ENCODE measurements around the gene EPS15. TPM values are rescaled to one million over a fixed set of nuclear protein-coding genes. Genes with fewer than 3 reads are reported as not detected.

Gene EPS15
- total RNA-seq, 1 donor from 2014 or later = 120 TPM

DNA sequence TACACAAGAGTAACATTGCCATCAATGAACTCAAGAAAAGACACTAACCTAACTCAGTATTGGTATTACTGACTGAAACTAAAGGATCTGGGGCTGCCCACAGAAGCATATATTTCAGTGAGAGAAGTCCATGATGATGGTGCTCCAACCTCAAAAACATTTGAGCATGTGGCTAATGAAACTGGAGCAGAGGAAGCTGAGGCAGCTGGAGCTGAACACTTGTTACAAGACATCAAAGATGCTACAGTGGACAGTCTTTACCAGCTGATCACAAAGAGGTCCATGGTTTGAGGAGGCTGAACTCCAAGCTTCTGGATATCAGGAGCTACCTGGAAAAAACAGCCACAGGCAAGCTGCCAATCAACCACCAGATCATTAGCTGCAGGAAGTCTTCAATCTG is 146.5 kb downstream of the EPS15 start:
- Mint-ChIP-seq H3K4me3 (ENCODE audit: unreplicated experiment) (no peak overlapping the region), H3K27ac (ENCODE audit: unreplicated experiment) (no peak overlapping the region), H3K27me3 (ENCODE audit: unreplicated experiment) (peaks cover 3% of the 10 kb centered on the region), H3K4me1 (ENCODE audit: unreplicated experiment) (peaks cover 6% of the 10 kb centered on the region), H3K36me3 (ENCODE audit: low read depth, unreplicated experiment) (peaks cover 30% of the 10 kb centered on the region), H3K9me3 (ENCODE audit: unreplicated experiment) (no peaks in the 10 kb centered on the region)
- TF ChIP-seq, protein P1, sequence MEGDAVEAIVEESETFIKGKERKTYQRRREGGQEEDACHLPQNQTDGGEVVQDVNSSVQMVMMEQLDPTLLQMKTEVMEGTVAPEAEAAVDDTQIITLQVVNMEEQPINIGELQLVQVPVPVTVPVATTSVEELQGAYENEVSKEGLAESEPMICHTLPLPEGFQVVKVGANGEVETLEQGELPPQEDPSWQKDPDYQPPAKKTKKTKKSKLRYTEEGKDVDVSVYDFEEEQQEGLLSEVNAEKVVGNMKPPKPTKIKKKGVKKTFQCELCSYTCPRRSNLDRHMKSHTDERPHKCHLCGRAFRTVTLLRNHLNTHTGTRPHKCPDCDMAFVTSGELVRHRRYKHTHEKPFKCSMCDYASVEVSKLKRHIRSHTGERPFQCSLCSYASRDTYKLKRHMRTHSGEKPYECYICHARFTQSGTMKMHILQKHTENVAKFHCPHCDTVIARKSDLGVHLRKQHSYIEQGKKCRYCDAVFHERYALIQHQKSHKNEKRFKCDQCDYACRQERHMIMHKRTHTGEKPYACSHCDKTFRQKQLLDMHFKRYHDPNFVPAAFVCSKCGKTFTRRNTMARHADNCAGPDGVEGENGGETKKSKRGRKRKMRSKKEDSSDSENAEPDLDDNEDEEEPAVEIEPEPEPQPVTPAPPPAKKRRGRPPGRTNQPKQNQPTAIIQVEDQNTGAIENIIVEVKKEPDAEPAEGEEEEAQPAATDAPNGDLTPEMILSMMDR (IDR thresholded peaks at IDR 0.05; ENCODE audit: unreplicated experiment) = no peak
- no peak for DNase-seq (ENCODE audit: low spot score)

GRCh38 chr1:51369171-51369570 is 149.9 kb downstream of the EPS15 start:
- TF ChIP-seq, protein P1 (IDR thresholded peaks at IDR 0.05; ENCODE audit: unreplicated experiment) = no peak
- Mint-ChIP-seq H3K27ac (ENCODE audit: unreplicated experiment) (no peak overlapping the region), H3K36me3 (ENCODE audit: low read depth, unreplicated experiment) (peaks cover 20% of the 10 kb centered on the region), H3K4me1 (ENCODE audit: unreplicated experiment) (peaks cover 9% of the 10 kb centered on the region), H3K4me3 (ENCODE audit: unreplicated experiment) (no peak overlapping the region), H3K9me3 (ENCODE audit: unreplicated experiment) (no peaks in the 10 kb centered on the region), H3K27me3 (ENCODE audit: unreplicated experiment) (no peaks in the 10 kb centered on the region)
- no peak for DNase-seq (ENCODE audit: low spot score)

GRCh38 chr1:51365774-51366173 is 153.3 kb downstream of the EPS15 start:
- Mint-ChIP-seq H3K4me1 (ENCODE audit: unreplicated experiment) (peaks cover 7% of the 10 kb centered on the region), H3K27me3 (ENCODE audit: unreplicated experiment) (no peaks in the 10 kb centered on the region), H3K9me3 (ENCODE audit: unreplicated experiment) (no peaks in the 10 kb centered on the region), H3K36me3 (ENCODE audit: low read depth, unreplicated experiment) (peaks cover 22% of the 10 kb centered on the region), H3K27ac (ENCODE audit: unreplicated experiment) (no peak overlapping the region), H3K4me3 (ENCODE audit: unreplicated experiment) (no peak overlapping the region)
- TF ChIP-seq, protein P1 (IDR thresholded peaks at IDR 0.05; ENCODE audit: unreplicated experiment) = no peak
- no peak for DNase-seq (ENCODE audit: low spot score)

- no peaks in the 10 kb centered on the region for H3K4me1 Mint-ChIP-seq (ENCODE audit: unreplicated experiment)
Measured at GRCh38 chr1:51359879-51360278, 159.2 kb downstream of the EPS15 start.

GRCh38 chr1:51355382-51355781 is 163.7 kb downstream of the EPS15 start:
- Mint-ChIP-seq H3K27ac (ENCODE audit: unreplicated experiment) (no peak overlapping the region), H3K4me3 (ENCODE audit: unreplicated experiment) (no peak overlapping the region), H3K27me3 (ENCODE audit: unreplicated experiment) (peaks cover 2% of the 10 kb centered on the region), H3K36me3 (ENCODE audit: low read depth, unreplicated experiment) (peaks cover 12% of the 10 kb centered on the region), H3K9me3 (ENCODE audit: unreplicated experiment) (no peaks in the 10 kb centered on the region), H3K4me1 (ENCODE audit: unreplicated experiment) (no peaks in the 10 kb centered on the region)
- TF ChIP-seq, protein P1 (IDR thresholded peaks at IDR 0.05; ENCODE audit: unreplicated experiment) = no peak
- no peak for DNase-seq (ENCODE audit: low spot score)

More at GRCh38 chr1:51359879-51360278, 159.2 kb downstream of the EPS15 start:
- Mint-ChIP-seq H3K4me3 (ENCODE audit: unreplicated experiment) (no peak overlapping the region), H3K27ac (ENCODE audit: unreplicated experiment) (no peak overlapping the region), H3K9me3 (ENCODE audit: unreplicated experiment) (no peaks in the 10 kb centered on the region), H3K27me3 (ENCODE audit: unreplicated experiment) (peaks cover 2% of the 10 kb centered on the region), H3K36me3 (ENCODE audit: low read depth, unreplicated experiment) (peaks cover 22% of the 10 kb centered on the region)
- TF ChIP-seq, protein P1 (IDR thresholded peaks at IDR 0.05; ENCODE audit: unreplicated experiment) = no peak
- DNase-seq (ENCODE audit: low spot score) = no peak

Measured in endothelial cell (in vitro differentiated cells).